ENCODE measurements around the gene RIMS1.
"Not testable (repeated sequence)": the region's sequence is repeated elsewhere in the genome, so short reads cannot be mapped to it uniquely, and the experiment has no call there.

Gene RIMS1

GRCh38 chr6:71983131-71983530, 96.8 kb downstream of the RIMS1 start:
- no peak for DNase-seq

DNA sequence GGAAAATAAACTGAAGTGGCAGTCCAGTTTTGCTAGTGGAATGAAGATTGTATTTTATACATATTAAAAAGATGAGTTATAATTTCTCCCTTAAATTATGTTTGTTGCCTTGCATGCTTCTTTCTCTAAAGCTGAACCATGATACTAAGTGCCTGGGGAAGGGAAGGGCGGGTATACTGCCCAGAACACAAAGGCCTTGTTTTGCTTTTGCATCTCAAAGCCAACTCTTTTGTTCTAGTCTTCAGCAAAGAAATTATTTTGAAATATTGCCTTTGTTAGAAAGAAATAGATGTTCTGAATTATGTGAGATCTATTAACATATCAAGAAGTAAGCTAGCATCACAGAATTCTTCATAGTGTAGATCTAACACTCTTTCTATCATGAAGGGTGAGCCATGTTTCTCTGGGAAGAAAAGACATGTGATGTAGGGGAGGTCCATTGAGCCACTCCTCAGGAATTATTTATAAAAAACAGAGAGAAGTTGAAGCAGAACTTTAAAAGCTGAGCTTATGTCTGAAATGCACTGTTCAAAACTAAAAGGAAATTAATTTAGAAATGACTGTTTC, 108.4 kb downstream of the RIMS1 start:
- no peak for DNase-seq

DNA sequence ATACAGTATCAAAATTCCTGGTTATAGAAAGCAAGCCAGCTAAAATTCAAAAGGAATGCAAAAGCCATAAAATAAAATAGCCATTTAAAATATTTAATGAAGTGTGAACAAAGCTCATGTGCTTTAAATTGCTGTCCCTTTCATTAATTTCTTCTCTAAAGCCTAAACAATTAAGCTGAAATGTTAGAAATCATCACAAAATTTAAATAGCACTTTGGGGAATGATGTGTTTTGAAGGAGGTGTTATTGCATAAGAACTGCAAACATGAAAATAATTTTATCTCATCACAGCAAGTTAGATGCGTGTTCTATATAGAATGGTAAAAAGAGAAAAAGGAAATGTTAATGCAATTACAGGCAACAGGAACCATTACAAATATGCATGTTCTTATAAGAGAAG, 111.0 kb downstream of the RIMS1 start:
- no peak for DNase-seq

DNA sequence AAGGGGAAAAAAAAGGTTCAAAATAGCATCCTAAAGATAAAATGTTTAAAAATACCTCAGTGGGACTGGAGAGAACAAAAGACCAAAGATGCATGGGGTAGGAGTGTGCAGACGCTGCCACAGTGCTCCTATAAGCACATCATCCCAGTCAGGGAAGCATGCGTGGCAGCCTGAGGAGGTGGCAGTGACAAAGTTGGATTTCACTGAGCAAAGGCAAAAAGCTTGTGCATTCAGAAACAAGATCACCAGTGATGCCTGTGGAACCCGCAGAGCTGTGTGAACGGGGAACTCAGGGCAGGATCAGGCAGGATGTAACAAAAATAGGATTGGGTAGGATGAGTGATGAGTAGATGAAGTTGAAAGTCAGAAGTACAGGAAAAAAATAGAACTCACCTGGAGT, 116.1 kb downstream of the RIMS1 start:
- DNase-seq: no peak

DNA sequence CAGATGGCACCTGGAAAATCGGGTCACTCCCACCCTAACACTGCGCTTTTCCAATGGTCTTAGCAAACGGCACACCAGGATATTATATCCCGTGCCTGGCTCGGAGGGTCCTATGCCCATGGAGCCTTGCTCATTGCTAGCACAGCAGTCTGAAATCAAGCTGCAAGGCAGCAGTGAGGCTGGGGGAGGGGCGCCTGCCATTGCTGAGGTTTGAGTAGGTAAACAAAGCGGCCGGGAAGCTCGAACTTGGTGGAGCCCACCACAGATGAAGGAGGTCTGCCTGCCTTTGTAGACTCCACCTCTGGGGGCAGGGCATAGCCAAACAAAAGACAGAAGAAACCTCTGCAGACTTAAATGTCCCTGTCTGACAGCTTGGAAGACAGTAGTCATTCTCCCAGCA, 120.2 kb downstream of the RIMS1 start:
- not testable (repeated sequence) for DNase-seq

DNA sequence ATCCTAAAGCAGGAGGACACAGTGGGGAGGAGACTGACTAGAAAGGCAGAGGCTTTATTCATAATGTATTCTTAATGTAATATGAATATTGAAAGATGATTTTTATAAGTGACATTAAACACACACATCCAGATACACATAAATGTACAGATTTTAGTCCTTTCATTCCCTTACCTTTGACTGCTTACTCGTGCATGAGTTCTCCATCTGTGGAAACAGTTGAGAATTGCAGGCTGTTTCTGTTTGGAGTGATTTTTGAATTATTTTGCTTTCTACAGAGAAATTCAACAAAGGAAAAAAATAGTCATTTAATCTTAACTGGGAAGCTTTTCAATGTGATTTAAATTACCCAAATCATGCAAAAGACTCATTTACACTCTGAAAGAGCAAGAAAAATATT, 136.5 kb downstream of the RIMS1 start:
- DNase-seq: no peak

DNA sequence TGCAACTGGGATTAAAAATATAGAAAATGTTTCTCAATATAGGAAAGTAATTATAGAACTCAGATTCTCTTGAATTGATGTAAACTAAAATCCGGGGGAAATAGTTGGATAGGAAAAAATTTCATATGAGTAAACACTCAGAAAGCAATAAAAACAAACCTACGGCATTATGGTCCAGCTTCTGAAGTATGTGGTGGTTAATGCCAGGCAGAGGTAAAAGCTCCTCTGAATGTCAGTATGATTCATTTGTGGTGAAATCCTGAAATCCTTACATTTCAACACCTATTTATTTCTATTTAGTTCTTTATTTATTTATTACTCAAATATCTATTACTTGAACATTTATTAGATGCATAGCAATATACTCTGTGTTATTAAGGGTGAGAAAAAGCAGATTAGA, 145.1 kb downstream of the RIMS1 start:
- DNase-seq: no peak

- DNase-seq: no peak
Observed at GRCh38 chr6:72032086-72032485, 145.7 kb downstream of the RIMS1 start.

GRCh38 chr6:72035486-72035885, 149.1 kb downstream of the RIMS1 start:
- DNase-seq: no peak

GRCh38 chr6:72035966-72036365, 149.6 kb downstream of the RIMS1 start:
- no peak for DNase-seq

- no peak for DNase-seq
Observed at GRCh38 chr6:72037006-72037405, 150.7 kb downstream of the RIMS1 start.

DNA sequence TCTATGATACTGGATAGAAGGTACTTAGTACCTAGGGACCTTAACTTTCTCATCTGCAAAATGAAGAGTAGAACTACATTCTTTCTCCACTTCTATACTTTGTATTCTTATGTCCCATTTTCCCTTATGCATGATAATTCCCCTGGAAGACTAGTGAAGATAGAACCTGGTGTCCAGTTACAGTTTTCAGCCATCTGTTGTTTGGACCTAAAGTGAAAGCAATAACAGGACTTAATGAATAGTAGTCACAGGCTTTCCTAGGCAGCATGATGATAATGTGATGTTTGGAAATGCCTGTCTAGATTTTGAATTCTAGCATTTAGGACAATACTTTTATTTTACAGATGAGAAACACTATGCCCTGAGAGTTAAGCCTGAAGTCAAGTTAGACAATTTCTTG, 153.8 kb downstream of the RIMS1 start:
- DNase-seq: no peak

DNA sequence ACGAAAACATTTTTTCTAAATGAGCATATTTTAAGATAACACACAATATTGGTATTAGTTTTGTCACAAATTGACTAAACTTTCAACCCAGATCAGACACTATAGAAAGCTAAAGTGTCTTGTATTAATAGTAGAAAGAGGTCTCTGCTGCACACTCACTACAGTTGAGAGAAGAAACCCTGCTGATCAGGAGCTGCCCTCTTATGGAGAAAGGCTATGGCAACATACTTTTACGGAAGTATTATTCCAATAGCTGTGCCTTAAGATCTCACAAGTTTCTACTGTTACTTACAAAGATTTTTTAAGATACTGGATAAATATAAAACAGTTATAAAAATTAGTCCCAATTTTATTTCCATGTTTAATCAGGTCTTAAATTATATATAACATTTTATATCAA, 155.7 kb downstream of the RIMS1 start:
- no peak for DNase-seq

- DNase-seq: no peak
Observed at GRCh38 chr6:72048080-72048479, 161.7 kb downstream of the RIMS1 start.

GRCh38 chr6:72049376-72049775, 163.0 kb downstream of the RIMS1 start:
- no peak for DNase-seq

GRCh38 chr6:72061286-72061685, 174.9 kb downstream of the RIMS1 start:
- no peak for DNase-seq

DNA sequence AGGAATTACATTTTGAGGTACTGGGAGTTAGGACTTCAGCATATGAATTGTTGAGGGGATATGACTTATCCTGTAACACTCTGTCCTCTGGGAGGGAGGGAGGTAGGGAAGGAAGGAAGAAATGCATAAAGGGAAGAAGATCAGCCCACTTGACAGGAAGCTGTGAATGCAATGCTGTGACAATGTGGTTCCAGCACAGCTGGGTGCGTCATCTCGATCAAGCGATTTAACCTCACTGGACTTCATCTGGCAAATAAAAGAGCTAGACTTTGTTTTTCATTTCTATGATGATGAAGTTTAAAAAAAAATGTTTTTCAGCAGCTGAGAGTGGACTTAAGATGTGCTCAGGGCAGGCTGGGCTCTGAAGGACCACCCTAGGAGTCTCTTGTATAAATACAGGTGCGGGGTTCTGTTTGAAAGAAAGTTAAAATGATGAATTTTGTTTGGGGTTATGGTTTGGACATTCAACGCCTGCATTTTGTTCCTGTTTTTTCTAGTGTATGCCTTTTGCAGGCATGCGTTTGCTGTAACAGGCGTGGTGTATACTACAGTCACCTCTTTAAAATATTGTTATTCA, 178.1 kb downstream of the RIMS1 start:
- DNase-seq: no peak

DNA sequence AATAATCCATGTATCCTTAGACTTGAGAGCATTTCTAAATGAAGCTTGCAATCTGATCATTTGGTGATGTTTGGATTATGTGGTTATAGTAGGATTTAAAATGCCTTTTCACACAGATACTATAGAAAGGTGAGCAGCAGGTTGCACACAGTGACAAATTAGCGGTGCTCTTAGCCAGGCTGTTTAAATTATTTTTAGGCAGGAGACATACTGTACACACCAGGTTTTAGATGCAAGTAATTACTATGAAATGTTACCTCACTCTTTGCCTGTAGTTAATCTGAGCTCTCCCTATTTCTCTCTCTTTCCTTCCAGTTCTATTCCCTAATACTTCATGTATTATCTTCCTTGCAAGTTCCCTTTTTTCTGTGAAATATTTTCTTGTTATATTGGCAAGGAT, 191.7 kb downstream of the RIMS1 start:
- DNase-seq: no peak

- peak; percentile 11 for DNase-seq
Observed at GRCh38 chr6:72080260-72080941, 194.1 kb downstream of the RIMS1 start.

- DNase-seq: no peak
Observed at GRCh38 chr6:72081871-72082270, 195.5 kb downstream of the RIMS1 start.

DNA sequence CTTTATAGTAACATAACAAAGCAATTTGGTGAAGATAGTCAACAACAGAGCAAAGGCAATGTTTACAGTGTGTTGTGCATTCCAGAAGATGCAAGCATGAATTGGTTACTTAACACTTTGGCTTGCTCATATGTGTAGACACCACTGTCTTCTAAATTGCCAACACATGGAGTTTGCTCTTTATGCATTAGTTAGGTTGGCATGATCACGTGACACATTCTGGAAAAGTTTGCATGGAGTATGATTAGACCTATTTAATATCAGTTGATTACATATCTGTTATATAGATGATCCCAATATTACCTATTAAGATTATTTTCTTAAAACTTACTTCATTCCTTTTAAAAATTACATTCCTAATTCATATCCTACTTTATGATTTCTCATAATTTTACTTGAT, 197.6 kb downstream of the RIMS1 start:
- no peak for DNase-seq

DNA sequence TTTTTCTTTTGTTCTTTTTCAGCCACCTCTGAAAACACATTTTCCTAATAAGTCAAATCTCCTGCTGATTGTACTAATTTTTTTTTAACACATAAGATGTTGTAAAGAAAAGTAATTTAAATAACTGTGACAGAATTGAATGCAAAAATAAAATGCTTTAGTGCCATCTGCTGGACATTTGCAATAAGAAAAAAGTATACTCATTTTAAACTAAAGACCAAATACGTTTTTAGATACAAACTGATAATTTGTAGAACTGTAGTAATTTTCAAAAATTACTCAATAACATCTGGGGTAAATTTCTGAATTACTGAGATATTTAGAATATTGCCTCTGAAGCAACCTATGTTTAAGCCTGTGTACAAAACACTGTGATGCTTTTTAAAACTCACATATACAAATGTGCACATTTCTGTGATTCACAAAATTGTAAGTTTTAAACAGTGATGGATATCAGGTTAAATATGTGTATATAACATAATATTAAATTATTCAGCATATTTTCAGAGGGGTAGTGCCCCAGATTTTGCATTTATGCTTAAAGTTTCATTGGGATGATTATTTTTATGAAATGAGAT, 198.7 kb downstream of the RIMS1 start:
- peak; percentile 5 for DNase-seq

DNA sequence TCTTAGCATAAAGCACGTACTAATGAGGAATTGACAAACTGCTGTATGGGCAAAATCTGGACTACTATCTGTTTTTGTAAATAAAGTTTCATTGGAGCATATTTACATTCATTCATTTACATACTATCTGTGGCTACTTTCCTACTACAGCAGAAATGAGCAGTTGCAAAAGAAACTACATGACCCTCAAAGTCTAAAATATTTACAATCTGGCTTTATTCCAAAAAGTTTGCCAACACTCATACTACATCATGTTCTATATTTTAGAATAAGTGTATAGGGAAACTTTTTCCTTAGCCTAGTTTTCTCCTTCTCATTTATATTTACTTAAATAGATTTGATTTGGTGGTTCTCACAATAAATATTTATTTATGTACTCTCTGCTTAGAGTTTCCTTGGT, 208.2 kb downstream of the RIMS1 start:
- no peak for DNase-seq

DNA sequence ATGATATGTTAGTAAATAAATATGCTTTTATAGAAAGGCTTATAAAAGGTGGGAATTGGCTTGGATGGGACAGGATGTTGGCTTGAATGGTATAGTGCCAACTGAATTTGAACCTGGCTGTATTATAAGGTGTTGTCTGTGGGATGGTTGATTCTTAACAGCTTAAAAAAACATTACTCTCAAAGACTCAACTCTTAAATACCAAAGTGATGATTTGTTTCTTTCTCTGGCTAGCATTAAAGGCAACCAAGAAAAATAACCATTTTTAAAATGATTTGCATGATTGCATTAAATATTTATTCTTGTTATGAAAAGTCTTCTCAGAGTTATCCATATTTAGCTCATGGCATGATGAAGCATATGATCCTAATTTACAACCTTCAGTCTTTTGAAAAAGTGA, 216.2 kb downstream of the RIMS1 start:
- DNase-seq: no peak

DNA sequence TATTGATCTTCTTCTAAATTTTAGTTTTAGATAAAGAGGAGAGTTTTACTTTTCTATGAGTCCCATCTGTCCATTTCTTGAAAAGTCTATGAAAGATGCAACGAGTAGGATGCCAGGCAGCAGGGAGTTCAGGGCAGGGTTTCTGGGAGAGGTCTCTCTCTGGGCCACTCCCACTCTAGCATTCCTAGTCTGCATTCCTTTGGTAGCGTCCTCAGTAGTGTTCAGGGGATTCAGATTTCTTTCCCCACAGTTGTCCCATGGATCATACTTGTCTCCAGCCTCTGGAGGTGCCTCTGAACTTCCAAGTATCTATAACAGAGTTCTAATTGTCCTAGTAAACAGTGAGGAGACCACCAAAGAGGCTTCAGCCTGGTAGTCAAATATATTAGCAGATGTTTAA, 225.3 kb downstream of the RIMS1 start:
- DNase-seq: no peak
